ENCODE measurements around the gene CAMKK2. TPM values are rescaled to one million over a fixed set of nuclear protein-coding genes. Genes with fewer than 3 reads are reported as not detected.
"Not testable (repeated sequence)": the region's sequence is repeated elsewhere in the genome, so short reads cannot be mapped to it uniquely, and the experiment has no call there.

CAMKK2 gene
- total RNA-seq, 4 donors from 2014 or later, result 34.1 to 38.4 (median 36.3) TPM

DNA sequence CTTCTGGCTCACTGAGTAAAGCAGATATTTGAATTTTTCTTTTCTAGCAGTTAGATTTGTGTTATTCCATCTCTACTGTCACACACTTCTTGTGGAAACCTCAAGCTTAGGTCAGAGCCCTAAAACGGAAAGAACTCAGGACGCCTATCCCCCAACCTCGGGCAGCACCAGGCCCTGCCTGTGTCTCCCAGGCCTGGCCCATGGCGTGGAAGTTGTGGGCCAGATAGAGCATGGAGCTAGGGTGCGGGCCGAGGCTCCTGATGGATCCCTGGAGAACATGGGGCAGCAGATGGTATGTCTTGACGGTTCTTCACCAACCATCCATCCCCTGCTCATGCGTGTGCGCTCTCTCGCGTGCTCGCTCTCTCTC, 66.0 kb downstream of the CAMKK2 start:
- TF ChIP-seq, protein P1, sequence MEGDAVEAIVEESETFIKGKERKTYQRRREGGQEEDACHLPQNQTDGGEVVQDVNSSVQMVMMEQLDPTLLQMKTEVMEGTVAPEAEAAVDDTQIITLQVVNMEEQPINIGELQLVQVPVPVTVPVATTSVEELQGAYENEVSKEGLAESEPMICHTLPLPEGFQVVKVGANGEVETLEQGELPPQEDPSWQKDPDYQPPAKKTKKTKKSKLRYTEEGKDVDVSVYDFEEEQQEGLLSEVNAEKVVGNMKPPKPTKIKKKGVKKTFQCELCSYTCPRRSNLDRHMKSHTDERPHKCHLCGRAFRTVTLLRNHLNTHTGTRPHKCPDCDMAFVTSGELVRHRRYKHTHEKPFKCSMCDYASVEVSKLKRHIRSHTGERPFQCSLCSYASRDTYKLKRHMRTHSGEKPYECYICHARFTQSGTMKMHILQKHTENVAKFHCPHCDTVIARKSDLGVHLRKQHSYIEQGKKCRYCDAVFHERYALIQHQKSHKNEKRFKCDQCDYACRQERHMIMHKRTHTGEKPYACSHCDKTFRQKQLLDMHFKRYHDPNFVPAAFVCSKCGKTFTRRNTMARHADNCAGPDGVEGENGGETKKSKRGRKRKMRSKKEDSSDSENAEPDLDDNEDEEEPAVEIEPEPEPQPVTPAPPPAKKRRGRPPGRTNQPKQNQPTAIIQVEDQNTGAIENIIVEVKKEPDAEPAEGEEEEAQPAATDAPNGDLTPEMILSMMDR (IDR thresholded peaks at IDR 0.05), result peak in 1 of 6 experiments; percentile 6
- TF ChIP-seq POLR2A (IDR thresholded peaks at IDR 0.05), result no peak

DNA sequence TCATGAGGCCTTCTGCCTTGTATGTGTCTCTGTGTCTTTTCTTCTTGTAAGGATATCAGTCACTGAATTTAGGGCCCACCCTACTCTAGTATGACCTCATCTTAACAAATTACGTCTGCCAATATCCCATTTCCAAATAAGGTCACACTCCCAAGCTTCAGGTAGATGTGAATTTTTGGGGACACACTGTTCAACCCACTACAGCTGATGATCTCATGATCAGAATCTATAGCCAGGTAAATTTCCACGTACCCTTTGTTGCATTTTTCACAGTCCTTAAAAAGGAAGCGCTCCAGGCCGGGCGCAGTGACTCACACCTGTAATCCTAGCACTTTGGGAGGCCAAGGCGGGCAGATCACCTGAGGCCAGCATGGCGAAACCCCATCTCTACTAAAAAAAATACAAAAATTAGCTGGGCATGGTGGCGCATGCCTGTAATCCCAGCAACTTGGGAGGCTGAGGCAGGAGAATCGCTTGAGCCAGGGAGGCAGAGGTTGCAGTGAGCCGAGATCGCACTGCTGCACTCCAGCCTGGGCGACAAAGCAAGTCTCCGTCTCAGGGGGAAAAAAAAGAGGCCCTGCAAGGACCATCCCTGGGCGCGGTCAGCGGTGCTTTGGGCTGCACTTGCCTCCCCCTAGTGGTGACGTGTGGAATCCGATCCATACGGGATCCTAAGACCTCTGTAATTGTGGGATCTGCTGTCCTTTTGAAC, 66.5 kb downstream of the CAMKK2 start:
- peak; percentile 55 to 64 for DNase-seq
- H3K4me1 ChIP-seq; H3K4me3 ChIP-seq (replicated peaks in 1 of 3); H3K36me3 ChIP-seq; intact Hi-C loops (cut with DNase I); H3K9me3 ChIP-seq; H3K27ac ChIP-seq; H3K27me3 ChIP-seq: not testable (repeated sequence)
- 45% methylated on average over 19 of the region's 19 CpGs for WGBS, 2 donors
- TF ChIP-seq, protein P1 (IDR thresholded peaks at IDR 0.05), result peak; percentile 45 to 90 (median 62)

More for the DNA sequence above, 66.0 kb downstream of the CAMKK2 start:
- H3K27me3 ChIP-seq, result no peaks in the 10 kb centered on the region
- H3K4me1 ChIP-seq, result peaks cover 7% of the 10 kb centered on the region in 2 donors
- no peak overlapping the region for H3K4me3 ChIP-seq (replicated peaks in 1 of 3)
- intact Hi-C loops (cut with DNase I), result no loop called here
- peaks cover 0 to 7% of the 10 kb centered on the region in 2 donors for H3K36me3 ChIP-seq
- no peak overlapping the region for H3K27ac ChIP-seq
- H3K9me3 ChIP-seq, result no peaks in the 10 kb centered on the region
- 91% methylated on average over 12 of the region's 12 CpGs for WGBS, 2 donors
- DNase-seq, result no peak

DNA sequence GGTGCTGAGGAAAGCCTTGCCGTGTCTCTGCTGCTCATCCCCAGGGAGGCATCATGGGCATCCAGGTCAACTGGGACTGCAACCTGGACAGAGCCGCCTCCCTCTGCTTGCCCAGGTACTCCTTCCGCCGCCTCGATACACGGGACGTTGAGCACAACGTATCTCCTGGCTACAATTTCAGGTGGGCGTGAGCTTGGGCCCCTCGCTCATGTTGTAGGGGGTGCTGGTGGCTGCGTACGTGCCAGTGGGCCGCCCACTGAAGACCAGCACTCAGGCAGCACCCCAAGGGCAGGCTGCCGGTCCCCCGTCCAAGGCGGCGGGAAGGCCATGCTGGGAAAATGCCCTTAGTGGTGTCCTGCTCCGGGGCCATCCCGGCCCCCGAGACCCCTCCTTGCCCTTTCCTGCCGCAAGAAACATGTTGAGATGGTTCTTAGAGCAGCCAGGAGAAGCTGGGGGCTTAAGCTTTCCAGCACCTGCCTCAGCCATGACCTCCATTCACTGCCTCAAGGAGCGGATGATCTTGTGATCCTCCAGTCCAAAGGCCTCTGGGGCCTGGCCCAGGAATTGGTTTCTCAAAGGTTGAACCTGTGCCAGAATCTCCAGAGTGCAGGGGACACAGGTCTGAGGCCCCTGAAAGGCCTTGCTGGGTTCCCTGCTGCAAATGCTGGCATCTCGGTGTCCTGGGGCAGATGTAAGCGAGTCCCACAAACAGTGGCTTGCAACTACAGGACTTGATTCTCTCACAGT, 67.4 kb downstream of the CAMKK2 start:
- Histone ChIP-seq H3K27me3 (no peaks in the 10 kb centered on the region), H3K27ac (no peak overlapping the region), H3K4me1 (peaks cover 7% of the 10 kb centered on the region in 2 donors), H3K4me3 (replicated peaks in 1 of 3) (no peak overlapping the region), H3K9me3 (no peaks in the 10 kb centered on the region), H3K36me3 (peaks cover 0 to 7% of the 10 kb centered on the region in 2 donors)
- DNase-seq, result no peak
- TF ChIP-seq, protein P1 (IDR thresholded peaks at IDR 0.05), result no peak
- intact Hi-C loops (cut with DNase I), result no loop called here
- 94 to 100% methylated on average over 6 to 15 of the region's 24 CpGs for WGBS, 2 donors

DNA sequence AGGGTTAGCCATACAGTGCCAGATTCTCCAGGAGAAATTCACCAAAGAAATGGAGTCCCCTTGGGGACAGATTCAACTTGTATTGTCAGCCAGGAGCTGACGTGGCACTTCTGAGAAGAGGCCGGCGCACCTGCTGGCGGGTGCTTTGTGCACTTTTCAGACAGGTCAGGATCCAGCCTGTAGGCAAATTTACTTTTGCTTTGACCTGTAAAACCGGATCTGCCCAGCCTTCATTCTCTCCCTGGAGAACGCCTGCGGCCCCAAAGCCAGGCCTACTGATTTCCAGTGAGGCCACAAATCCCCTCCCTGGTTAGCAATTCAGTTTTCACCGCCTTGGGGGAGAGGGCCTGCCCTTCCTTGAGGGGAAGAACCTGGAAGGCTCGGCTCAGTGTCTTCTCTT, 69.2 kb downstream of the CAMKK2 start:
- H3K4me1 ChIP-seq, result peaks cover 7% of the 10 kb centered on the region in 2 donors
- 45 to 47% methylated on average over 9 of the region's 9 CpGs for WGBS, 2 donors
- H3K4me3 ChIP-seq (replicated peaks in 1 of 3), result no peak overlapping the region
- H3K9me3 ChIP-seq, result no peaks in the 10 kb centered on the region
- H3K36me3 ChIP-seq, result peaks cover 0 to 7% of the 10 kb centered on the region in 2 donors
- peak; percentile 73 to 81 for DNase-seq
- H3K27me3 ChIP-seq, result no peaks in the 10 kb centered on the region
- intact Hi-C loops (cut with DNase I), result no loop called here
- peak overlapping the region; percentile 33 to 72 (median 64) for H3K27ac ChIP-seq
- TF ChIP-seq POLR2A (IDR thresholded peaks at IDR 0.05), result no peak
- TF ChIP-seq, protein P1 (IDR thresholded peaks at IDR 0.05), result peak in 1 of 6 experiments; percentile 10

DNA sequence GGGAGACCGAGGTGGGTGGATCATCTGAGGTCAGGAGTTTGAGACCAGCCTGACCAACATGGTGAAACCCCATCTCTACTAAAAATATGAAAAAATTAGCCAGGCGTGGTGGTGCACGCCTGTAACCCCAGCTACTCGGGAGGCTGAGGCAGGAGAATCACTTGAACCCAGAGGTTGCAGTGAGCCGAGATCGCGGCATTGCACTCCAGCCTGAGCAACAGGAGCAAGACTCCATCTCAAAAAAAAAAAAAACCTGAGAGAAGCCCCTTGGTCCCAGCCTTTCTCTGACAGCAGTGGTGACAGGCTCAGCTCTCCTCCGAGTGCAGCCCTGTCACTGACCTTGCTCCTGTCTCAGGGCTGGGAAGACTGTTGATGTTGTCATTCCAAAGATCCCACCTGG, 69.6 kb downstream of the CAMKK2 start:
- peak overlapping the region; percentile 17 to 72 (median 33) for H3K27ac ChIP-seq

More for the DNA sequence above, 69.6 kb downstream of the CAMKK2 start:
- H3K4me1 ChIP-seq; H3K36me3 ChIP-seq; intact Hi-C loops (cut with DNase I); H3K4me3 ChIP-seq (replicated peaks in 1 of 3); H3K27me3 ChIP-seq; DNase-seq; H3K9me3 ChIP-seq: not testable (repeated sequence)
- 94 to 96% methylated on average over 8 of the region's 8 CpGs for WGBS, 2 donors

Data from thyroid gland (tissue), 4 donors.